DND-41 (cell line): ENCODE data around the gene MAN2C1.
A peak's percentile ranks its signal among the peaks of the same experiment; 100 is the strongest.
"Not testable (repeated sequence)": the region's sequence is repeated elsewhere in the genome, so short reads cannot be mapped to it uniquely, and the experiment has no call there.

Source experiments
- ATAC-seq: fragments of 200-7000 bp; cut with Tn5 transposase; 3 replicates; pipeline ENCODE4 v1.9.1; 2021; ENCODE audit warnings: low read depth; ENCODE audit not compliant: insufficient read depth
- DNase-seq: peaks from one replicate; pipeline ENCODE4 v3.0.0-alpha.2; 2020
- H2AFZ ChIP-seq: 2 replicates; pipeline ENCODE4 v1.6.0; 2012; ENCODE audit warnings: low read depth, low read length
- H3K27ac ChIP-seq: 2 replicates; pipeline ENCODE4 v1.5.1; 2012; ENCODE audit warnings: low read length, inconsistent platforms
- H3K27me3 ChIP-seq: fragments of 200-600 bp; sonication (generic); 2 replicates; pipeline ENCODE4 v1.6.0; 2012; ENCODE audit warnings: low read length, mild to moderate bottlenecking, inconsistent platforms; ENCODE audit not compliant: insufficient read depth, poor library complexity
- H3K36me3 ChIP-seq: 2 replicates; pipeline ENCODE4 v1.5.1; 2012; ENCODE audit warnings: low read length, inconsistent platforms; ENCODE audit not compliant: insufficient read depth
- H3K4me1 ChIP-seq: 2 replicates; pipeline ENCODE4 v1.5.1; 2012; ENCODE audit warnings: mild to moderate bottlenecking, low read length; ENCODE audit not compliant: insufficient read depth
- H3K4me2 ChIP-seq: 2 replicates; pipeline ENCODE4 v1.6.0; 2012; ENCODE audit warnings: mild to moderate bottlenecking, moderate library complexity, low read length, inconsistent platforms; ENCODE audit not compliant: insufficient read depth
- H3K4me3 ChIP-seq, 2 experiments: fragments of 200-600 bp in 1 of 2; shearing (Covaris generic) in 1 of 2; 2 replicates each; pipeline ENCODE4 v1.5.1; 2012 to 2016; ENCODE audit warnings: inconsistent platforms in 2 of 2, low read length in 2 of 2, mild to moderate bottlenecking in 2 of 2, low read depth in 1 of 2, moderate library complexity in 1 of 2
- H3K79me2 ChIP-seq: 2 replicates; pipeline ENCODE4 v1.6.0; 2012; ENCODE audit warnings: low read length, inconsistent platforms; ENCODE audit not compliant: insufficient read depth
- H3K9ac ChIP-seq: 2 replicates; pipeline ENCODE4 v1.6.0; 2012; ENCODE audit warnings: low read depth, mild to moderate bottlenecking, inconsistent platforms, low read length, moderate library complexity
- H3K9me3 ChIP-seq: 2 replicates; pipeline ENCODE4 v1.5.1; 2012; ENCODE audit warnings: low read length, moderate library complexity, mild to moderate bottlenecking, inconsistent platforms; ENCODE audit not compliant: insufficient read depth, severe bottlenecking
- H4K20me1 ChIP-seq: 2 replicates; pipeline ENCODE4 v1.6.0; 2012; ENCODE audit warnings: low read length; ENCODE audit not compliant: insufficient read depth
- EZH2 ChIP-seq: IDR thresholded peaks from 3 replicates; pipeline ENCODE4 v1.6.1; 2012; ENCODE audit warnings: borderline replicate concordance, low read depth, mild to moderate bottlenecking, moderate library complexity, low read length, inconsistent platforms; ENCODE audit not compliant: severe bottlenecking
- TF ChIP-seq, protein P1 (sequence below): IDR thresholded peaks from 2 replicates; pipeline ENCODE4 v1.5.1; 2012; ENCODE audit warnings: borderline replicate concordance, low read length, moderate library complexity, mild to moderate bottlenecking; ENCODE audit not compliant: poor library complexity, severe bottlenecking; ENCODE audit errors: extremely low read depth

The MAN2C1 gene

DNA sequence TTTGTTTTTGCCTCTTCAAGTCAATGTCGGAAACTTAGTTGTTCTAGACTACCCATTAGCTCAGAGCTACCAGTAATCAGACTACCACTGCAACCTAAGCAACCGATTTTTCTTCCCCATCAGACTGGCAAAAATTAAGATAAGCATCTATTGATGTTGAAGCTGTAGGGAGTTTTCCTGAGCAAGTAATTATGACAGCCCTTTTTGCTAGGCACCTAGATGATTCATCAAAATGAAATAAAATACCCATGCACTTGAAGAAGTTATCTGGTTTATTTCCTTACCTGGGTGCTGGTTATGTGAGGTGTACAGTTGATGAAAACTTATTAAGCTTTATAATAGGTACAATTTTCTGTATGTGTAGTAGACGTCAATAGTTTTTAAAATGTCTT is 33.1 kb downstream of the MAN2C1 start:
- peak overlapping the region; percentile 70 for H3K9ac ChIP-seq
- H4K20me1 ChIP-seq = no peaks in the 10 kb centered on the region
- peaks cover 15% of the 10 kb centered on the region for H3K36me3 ChIP-seq
- H3K79me2 ChIP-seq = peaks cover 13% of the 10 kb centered on the region
- peak overlapping the region; percentile 90 for H3K4me2 ChIP-seq
- peak overlapping the region; percentile 35 to 63; a peak in 3 of 4 replicates for H3K4me3 ChIP-seq
- H3K27ac ChIP-seq = peak overlapping the region; percentile 86
- no peak for ATAC-seq
- H3K4me1 ChIP-seq = peaks cover 20% of the 10 kb centered on the region
- no peak for DNase-seq
- peak overlapping the region; percentile 82 for H2AFZ ChIP-seq
- no peak for TF ChIP-seq EZH2
- TF ChIP-seq, protein P1, sequence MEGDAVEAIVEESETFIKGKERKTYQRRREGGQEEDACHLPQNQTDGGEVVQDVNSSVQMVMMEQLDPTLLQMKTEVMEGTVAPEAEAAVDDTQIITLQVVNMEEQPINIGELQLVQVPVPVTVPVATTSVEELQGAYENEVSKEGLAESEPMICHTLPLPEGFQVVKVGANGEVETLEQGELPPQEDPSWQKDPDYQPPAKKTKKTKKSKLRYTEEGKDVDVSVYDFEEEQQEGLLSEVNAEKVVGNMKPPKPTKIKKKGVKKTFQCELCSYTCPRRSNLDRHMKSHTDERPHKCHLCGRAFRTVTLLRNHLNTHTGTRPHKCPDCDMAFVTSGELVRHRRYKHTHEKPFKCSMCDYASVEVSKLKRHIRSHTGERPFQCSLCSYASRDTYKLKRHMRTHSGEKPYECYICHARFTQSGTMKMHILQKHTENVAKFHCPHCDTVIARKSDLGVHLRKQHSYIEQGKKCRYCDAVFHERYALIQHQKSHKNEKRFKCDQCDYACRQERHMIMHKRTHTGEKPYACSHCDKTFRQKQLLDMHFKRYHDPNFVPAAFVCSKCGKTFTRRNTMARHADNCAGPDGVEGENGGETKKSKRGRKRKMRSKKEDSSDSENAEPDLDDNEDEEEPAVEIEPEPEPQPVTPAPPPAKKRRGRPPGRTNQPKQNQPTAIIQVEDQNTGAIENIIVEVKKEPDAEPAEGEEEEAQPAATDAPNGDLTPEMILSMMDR = no peak
- H3K27me3 ChIP-seq = no peaks in the 10 kb centered on the region
- H3K9me3 ChIP-seq = no peaks in the 10 kb centered on the region

DNA sequence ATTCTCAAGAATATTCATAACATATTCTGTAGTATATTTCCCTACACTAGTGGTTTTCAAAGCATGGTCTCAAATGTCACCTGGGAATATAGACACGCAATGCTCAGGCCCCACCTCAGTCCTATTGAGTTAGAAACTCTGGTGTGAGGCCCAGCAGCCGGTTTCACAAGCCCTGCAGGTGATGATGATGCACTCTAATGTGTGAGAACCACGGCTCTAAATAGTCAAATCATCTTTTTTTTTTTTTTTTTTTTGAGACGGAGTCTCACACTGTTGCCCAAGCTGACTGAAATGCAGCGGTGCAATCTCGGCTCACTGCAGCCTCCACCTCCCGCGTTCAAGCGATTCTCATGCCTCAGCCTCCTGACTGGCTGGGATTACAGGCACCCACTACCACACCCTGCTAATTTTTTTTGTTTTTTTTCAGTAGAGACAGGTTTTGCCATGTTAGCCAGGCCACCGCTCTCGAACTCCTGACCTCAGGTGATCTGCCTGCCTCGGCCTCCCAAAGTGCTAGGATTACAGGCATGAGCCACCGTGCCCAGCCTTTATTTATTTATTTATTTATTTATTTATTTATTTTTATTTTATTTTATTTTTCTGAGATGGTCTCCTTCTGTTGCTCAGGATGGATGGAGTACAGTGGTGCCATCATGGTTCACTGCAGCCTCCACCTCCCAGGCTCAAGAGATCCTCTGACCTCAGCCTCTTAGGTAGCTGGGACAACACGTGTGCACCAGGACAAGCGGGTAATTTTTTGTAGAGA is 34.6 kb downstream of the MAN2C1 start:
- Histone ChIP-seq H3K79me2 (peaks cover 13% of the 10 kb centered on the region), H3K4me1 (peaks cover 20% of the 10 kb centered on the region)
- not testable (repeated sequence) for H3K9me3 ChIP-seq, H3K4me3 ChIP-seq, H3K9ac ChIP-seq, ATAC-seq, H4K20me1 ChIP-seq, H3K36me3 ChIP-seq, H2AFZ ChIP-seq, H3K27ac ChIP-seq, DNase-seq, H3K4me2 ChIP-seq, H3K27me3 ChIP-seq

DNA sequence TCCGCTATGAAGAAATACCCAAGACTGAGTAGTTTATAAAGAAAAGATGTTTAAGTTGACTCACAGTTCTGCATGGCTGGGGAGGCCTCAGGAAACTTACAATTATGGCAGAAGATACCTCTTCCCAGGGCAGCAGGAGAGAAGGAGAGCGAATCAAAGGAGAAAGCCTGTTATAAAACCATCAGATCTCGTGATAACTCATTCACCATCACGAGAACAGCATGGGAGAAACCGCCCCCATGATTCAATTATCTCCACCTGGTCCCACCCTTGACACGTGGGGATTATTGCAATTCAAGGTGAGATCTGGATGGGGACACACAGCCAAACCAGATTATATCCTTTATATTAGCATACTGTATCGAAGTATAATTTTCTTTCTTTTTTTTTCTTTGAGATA is 36.3 kb downstream of the MAN2C1 start:
- not testable (repeated sequence) for H3K9me3 ChIP-seq, ATAC-seq, H3K27me3 ChIP-seq, H3K36me3 ChIP-seq, DNase-seq, H3K4me3 ChIP-seq, H3K4me2 ChIP-seq, H2AFZ ChIP-seq, H3K9ac ChIP-seq, H3K27ac ChIP-seq, H4K20me1 ChIP-seq
- peaks cover 12% of the 10 kb centered on the region for H3K79me2 ChIP-seq
- peaks cover 16% of the 10 kb centered on the region for H3K4me1 ChIP-seq

DNA sequence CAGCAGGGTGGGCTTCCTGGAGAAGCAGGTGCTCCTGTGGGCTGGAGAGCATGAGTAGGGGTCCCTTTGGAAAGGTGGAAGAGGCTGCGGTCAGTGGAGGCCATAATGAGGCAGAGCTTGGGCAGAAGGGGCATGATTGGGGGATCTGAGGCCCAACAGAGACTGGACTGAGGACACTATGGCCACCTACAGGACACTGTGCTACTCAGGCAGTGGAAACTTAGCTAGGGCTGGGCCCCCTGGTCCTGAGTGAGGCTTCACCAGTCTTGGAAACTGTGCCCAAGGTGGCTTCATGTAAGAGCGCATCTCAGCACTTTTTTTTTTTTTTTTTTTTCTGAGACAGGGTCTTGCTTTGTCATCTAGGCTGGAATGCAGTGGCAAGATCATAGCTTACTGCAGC is 38.8 kb downstream of the MAN2C1 start:
- no peaks in the 10 kb centered on the region for H3K79me2 ChIP-seq
- H2AFZ ChIP-seq = no peak overlapping the region
- H3K27me3 ChIP-seq = no peaks in the 10 kb centered on the region
- ATAC-seq (no peak), DNase-seq (no peak)
- no peaks in the 10 kb centered on the region for H3K9me3 ChIP-seq
- no peak overlapping the region for H3K4me2 ChIP-seq
- no peak overlapping the region for H3K9ac ChIP-seq
- no peaks in the 10 kb centered on the region for H3K36me3 ChIP-seq
- no peak overlapping the region for H3K4me3 ChIP-seq
- TF ChIP-seq EZH2 = no peak
- TF ChIP-seq, protein P1 = no peak
- no peak overlapping the region for H3K27ac ChIP-seq
- H3K4me1 ChIP-seq = no peaks in the 10 kb centered on the region
- no peaks in the 10 kb centered on the region for H4K20me1 ChIP-seq
